Parathyroid adenoma (tissue), 2 donors: ENCODE data around the gene BRME1.
A peak's percentile ranks its signal among the peaks of the same experiment; 100 is the strongest.

ENCODE experiments used
- H2AFZ ChIP-seq: fragments of 300-600 bp; sonication (generic); one replicate; pipeline ENCODE4 v1.7.0; 2017; ENCODE audit warnings: antibody characterized with exemption, mild to moderate bottlenecking
- H3K27ac ChIP-seq: fragments of 300-600 bp; sonication (generic); one replicate; pipeline ENCODE4 v1.7.0; 2017
- H3K27me3 ChIP-seq: fragments of 300-600 bp; sonication (generic); one replicate; pipeline ENCODE4 v1.7.0; 2017; ENCODE audit warnings: low read length; ENCODE audit not compliant: control insufficient read depth, insufficient read depth
- H3K36me3 ChIP-seq: fragments of 300-600 bp; sonication (generic); one replicate; pipeline ENCODE4 v1.7.0; 2017; ENCODE audit warnings: low read length; ENCODE audit not compliant: control insufficient read depth, insufficient read depth
- H3K4me1 ChIP-seq: fragments of 300-600 bp; sonication (generic); one replicate; pipeline ENCODE4 v1.7.0; 2017; ENCODE audit warnings: control low read depth
- H3K4me2 ChIP-seq: fragments of 300-600 bp; sonication (generic); one replicate; pipeline ENCODE4 v1.7.0; 2017; ENCODE audit warnings: low read length
- H3K4me3 ChIP-seq: fragments of 300-600 bp; sonication (generic); one replicate; pipeline ENCODE4 v1.7.0; 2017; ENCODE audit warnings: low read depth, low read length
- H3K79me2 ChIP-seq: fragments of 300-600 bp; sonication (generic); one replicate; pipeline ENCODE4 v1.7.0; 2017; ENCODE audit warnings: control low read depth
- H3K9ac ChIP-seq: fragments of 300-600 bp; sonication (generic); one replicate; pipeline ENCODE4 v1.7.0; 2017; ENCODE audit warnings: mild to moderate bottlenecking
- H3K9me3 ChIP-seq: fragments of 300-600 bp; sonication (generic); one replicate; pipeline ENCODE4 v1.7.0; 2017; ENCODE audit warnings: low read length; ENCODE audit not compliant: control insufficient read depth
- TF ChIP-seq, protein P1 (sequence below): fragments of 300-600 bp; sonication (generic); IDR thresholded peaks from one replicate; pipeline ENCODE4 v1.7.0; 2017; ENCODE audit warnings: antibody characterized with exemption, mild to moderate bottlenecking
- donor health status: primary hyperparathyroidism.

BRME1 gene

GRCh38 chr19:13951799-13952153, 45.9 kb upstream of the BRME1 start:
- peaks cover 12% of the 10 kb centered on the region for H3K4me1 ChIP-seq
- H3K27me3 ChIP-seq, result no peaks in the 10 kb centered on the region
- H3K27ac ChIP-seq, result peak overlapping the region; percentile 70
- peak overlapping the region; percentile 91 for H2AFZ ChIP-seq
- H3K4me3 ChIP-seq, result peak overlapping the region; percentile 56
- TF ChIP-seq, protein P1, sequence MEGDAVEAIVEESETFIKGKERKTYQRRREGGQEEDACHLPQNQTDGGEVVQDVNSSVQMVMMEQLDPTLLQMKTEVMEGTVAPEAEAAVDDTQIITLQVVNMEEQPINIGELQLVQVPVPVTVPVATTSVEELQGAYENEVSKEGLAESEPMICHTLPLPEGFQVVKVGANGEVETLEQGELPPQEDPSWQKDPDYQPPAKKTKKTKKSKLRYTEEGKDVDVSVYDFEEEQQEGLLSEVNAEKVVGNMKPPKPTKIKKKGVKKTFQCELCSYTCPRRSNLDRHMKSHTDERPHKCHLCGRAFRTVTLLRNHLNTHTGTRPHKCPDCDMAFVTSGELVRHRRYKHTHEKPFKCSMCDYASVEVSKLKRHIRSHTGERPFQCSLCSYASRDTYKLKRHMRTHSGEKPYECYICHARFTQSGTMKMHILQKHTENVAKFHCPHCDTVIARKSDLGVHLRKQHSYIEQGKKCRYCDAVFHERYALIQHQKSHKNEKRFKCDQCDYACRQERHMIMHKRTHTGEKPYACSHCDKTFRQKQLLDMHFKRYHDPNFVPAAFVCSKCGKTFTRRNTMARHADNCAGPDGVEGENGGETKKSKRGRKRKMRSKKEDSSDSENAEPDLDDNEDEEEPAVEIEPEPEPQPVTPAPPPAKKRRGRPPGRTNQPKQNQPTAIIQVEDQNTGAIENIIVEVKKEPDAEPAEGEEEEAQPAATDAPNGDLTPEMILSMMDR, result no peak
- H3K9me3 ChIP-seq, result no peaks in the 10 kb centered on the region
- H3K79me2 ChIP-seq, result peaks cover 12% of the 10 kb centered on the region
- H3K9ac ChIP-seq, result peak overlapping the region; percentile 11
- no peaks in the 10 kb centered on the region for H3K36me3 ChIP-seq
- peak overlapping the region; percentile 91 for H3K4me2 ChIP-seq

DNA sequence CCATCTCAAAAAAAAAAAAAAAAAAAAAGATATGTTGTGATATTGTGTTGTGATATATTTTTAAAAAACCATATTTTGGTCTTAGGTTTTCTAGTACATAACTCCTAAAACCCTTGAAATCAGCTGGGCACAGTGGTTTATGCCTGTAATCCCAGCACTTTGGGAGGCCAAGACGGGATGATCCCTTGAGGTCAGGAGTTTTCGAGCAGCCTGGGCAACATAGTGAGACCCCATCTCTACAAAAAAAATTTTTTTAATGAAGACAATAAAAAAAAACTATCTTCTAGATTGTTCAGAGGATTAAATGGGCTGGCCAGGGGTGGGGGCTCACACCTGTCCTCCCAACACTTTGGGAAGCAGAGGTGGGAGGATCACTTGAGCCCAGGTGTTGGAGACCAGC, 45.1 kb upstream of the BRME1 start:
- TF ChIP-seq, protein P1, result no peak
- Histone ChIP-seq H3K27ac (no peak overlapping the region), H3K27me3 (no peaks in the 10 kb centered on the region), H3K9me3 (no peaks in the 10 kb centered on the region), H2AFZ (peak overlapping the region; percentile 38), H3K4me1 (peaks cover 12% of the 10 kb centered on the region), H3K79me2 (peaks cover 12% of the 10 kb centered on the region), H3K4me2 (no peak overlapping the region), H3K36me3 (no peaks in the 10 kb centered on the region), H3K4me3 (no peak overlapping the region), H3K9ac (no peak overlapping the region)

- Histone ChIP-seq H3K9ac (no peak overlapping the region), H3K79me2 (no peaks in the 10 kb centered on the region), H3K4me1 (no peaks in the 10 kb centered on the region), H2AFZ (no peak overlapping the region), H3K9me3 (no peaks in the 10 kb centered on the region), H3K27me3 (no peaks in the 10 kb centered on the region), H3K36me3 (no peaks in the 10 kb centered on the region), H3K4me3 (no peak overlapping the region), H3K4me2 (no peak overlapping the region), H3K27ac (no peak overlapping the region)
- TF ChIP-seq, protein P1, result no peak
Observed at GRCh38 chr19:13946414-13946813, 40.5 kb upstream of the BRME1 start.

DNA sequence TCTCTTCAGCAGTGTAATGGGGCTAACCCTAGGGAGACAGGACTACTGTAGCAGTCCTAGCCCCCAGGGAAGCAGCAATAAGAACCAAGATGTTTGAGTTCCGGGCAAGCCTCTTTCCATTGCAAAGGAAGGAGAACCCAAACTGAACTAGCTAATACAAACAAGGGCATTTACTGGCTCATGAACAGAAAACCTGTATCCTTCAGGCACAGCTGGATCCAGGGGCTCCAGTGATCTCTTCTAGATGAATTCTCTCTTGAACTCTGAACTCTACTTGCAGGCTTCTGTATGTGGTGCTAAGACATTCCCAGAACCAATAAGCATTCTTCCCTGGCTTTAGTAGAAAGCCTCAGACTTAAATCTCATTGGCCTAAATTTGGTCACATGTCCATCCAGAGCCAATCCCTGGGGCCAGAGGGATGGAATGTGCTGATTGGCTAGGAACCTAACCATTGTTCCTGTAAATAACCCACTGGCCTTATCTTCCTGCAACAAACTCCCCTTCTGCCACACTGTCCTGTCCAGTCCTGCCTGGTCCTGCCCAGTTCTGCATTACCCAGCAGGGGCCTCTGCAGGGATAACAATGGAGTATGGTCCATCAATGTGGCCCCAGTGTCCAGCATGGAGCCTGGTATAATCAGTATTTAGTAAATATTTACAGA, 36.2 kb upstream of the BRME1 start:
- Histone ChIP-seq H3K4me2 (no peak overlapping the region), H3K27ac (no peak overlapping the region)
- TF ChIP-seq, protein P1, result no peak

More for the DNA sequence above, 36.2 kb upstream of the BRME1 start:
- no peaks in the 10 kb centered on the region for H3K36me3 ChIP-seq
- no peaks in the 10 kb centered on the region for H3K27me3 ChIP-seq
- H2AFZ ChIP-seq, result no peak overlapping the region
- no peaks in the 10 kb centered on the region for H3K79me2 ChIP-seq
- H3K4me1 ChIP-seq, result no peaks in the 10 kb centered on the region
- no peaks in the 10 kb centered on the region for H3K9me3 ChIP-seq
- H3K4me3 ChIP-seq, result no peak overlapping the region
- no peak overlapping the region for H3K9ac ChIP-seq
